IPS-18c (cell line): ENCODE measurements around the gene SV2C.

ENCODE experiments used
- H3K4me3 ChIP-seq: 2 replicates; pipeline ENCODE4 v1.7.0; 2013; ENCODE audit warnings: low read depth, mild to moderate bottlenecking, low read length, moderate library complexity; ENCODE audit not compliant: insufficient read depth
- H3K9me3 ChIP-seq: one replicate; pipeline ENCODE4 v1.6.1; 2013; ENCODE audit warnings: mild to moderate bottlenecking, low read length, moderate library complexity; ENCODE audit not compliant: control insufficient read depth, insufficient read depth

The SV2C gene

DNA sequence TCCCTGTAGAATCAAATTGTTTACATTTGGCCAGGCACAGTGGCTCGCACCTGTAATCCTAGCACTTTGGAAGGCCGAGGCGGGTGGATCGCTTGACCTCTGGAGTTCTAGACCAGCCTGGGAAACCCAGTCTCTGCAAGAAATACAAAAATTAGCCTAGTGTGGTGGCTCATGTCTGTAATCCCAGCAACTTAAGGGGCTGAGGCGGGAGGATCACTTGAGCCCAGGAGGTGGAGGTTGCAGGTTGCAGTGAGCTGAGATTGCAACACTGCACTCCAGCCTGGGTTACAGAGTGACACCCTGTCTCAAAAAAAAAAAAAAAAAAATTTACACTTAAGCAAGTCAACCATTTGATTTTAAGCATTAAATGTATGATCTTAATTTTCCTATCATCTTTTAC lies 302.4 kb downstream of the SV2C start:
- no peaks in the 10 kb centered on the region for H3K9me3 ChIP-seq
- H3K4me3 ChIP-seq, result no peak overlapping the region

DNA sequence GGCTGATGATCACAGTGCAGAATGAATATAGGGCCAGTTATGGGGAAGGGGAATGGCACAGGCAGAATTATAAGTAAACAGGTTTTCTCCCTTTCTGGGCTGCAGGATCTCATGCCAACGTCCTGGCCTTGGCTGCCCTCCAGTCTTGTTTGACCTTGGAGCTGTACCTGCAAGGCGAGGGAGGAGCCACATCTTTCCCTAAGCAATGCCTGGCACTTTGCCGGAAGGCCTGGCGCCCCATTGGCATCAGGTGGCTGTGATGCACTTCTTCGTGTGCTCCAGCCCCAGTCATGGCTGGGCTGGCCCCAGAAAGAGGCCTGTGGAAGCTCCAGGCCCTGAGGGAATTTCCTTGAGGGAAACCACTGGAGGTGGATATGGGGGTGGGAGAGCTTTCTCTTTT lies 303.2 kb downstream of the SV2C start:
- H3K9me3 ChIP-seq, result no peaks in the 10 kb centered on the region
- H3K4me3 ChIP-seq, result no peak overlapping the region

DNA sequence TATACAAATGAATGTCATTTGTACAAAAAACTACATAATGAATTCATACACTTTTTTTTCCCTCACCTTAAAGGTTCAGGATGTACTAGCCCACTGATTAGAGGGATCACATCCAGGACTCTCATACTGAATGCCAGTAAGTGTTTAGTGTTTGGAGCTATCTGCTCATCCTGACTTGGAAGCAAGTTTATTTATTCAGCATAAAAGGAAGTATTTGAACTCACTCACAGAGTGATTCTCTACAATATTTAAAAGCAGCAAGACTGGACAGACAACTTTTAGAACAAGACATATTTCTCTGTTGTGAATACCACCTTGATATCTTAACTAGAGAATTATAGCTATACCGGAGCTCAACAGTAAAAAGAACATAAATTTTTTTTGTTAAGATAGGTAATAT lies 305.1 kb downstream of the SV2C start:
- Histone ChIP-seq H3K4me3 (no peak overlapping the region), H3K9me3 (no peaks in the 10 kb centered on the region)

DNA sequence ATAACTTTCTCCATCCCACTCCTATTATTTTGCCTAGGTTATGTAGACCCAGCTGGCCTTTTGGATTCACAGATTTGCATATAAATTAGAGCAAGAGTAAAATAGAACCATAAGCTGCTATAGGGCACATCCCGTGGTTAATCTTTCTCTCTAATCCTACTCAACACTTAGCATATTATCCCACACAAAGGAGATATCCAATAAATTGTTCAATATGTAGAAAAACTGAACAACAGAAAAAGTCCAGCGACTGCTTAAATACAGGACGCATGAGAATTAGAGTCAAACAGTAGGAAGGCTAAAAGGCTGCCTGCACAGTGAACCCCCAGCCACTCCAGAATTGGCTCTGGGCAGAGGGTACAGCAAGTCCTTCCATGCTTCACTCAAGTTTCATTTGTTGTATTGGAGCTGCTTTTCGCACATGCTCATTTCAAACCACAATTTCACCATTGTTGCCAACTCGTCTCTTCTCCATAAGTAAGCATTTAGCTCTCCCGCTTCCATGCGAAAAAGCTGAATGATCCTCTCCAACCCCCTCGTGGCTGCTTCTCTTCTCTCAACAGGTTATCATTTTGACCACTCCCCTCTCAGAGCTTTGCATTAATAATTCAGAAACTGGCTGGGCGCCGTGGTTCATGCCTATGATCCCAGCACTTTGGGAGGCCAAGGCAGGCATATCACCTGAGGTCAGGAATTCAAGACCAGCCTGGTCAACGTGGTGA lies 305.8 kb downstream of the SV2C start:
- Histone ChIP-seq H3K9me3 (no peaks in the 10 kb centered on the region), H3K4me3 (no peak overlapping the region)

DNA sequence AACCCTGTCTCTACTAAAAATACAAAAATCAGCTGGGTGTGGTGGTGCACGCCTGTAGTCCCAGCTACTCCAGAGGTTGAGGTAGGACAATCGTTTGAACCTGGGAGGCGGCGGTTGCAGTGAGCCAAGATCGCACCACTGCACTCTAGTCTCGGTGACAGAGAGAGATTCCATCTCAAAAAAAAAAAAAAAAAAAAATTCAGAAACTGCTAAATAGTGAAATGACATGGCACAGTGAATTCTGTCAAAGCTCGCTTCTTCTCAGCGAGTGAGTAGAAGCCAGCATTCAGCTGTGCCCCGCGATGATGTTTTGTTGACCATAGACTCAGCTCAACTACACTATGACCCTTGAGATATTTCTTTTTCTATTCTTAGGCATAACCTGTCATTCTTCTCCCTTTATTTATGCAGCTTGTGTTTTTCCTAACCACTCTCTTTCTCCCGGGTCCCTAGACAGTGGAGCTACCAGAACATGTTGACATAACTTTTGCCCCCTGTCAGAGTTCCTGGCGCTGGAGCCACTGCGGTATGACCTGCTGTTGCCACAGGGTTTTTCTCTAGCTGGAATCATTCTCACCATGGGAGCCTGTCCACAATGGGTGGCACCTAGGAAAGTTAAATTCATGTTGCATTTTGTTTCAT lies 306.5 kb downstream of the SV2C start:
- no peak overlapping the region for H3K4me3 ChIP-seq
- no peaks in the 10 kb centered on the region for H3K9me3 ChIP-seq

DNA sequence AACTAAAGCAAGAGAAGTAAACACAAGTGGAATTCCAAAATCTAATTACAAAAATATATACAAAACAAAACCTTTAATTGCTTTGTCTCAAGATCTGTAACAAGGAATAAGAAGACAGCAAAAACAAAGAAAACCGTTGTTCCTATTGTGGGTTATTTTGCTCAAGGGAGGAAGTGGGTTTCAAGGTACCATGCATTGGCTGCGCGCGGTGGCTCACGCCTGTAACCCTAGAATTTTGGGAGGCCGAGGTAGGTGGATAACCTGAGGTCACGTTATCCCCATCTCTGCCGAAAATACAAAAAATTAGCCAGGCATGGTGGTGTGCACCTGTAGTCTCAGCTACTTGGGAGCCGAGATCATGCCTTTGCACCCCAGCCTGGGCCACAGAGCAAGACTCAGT lies 307.8 kb downstream of the SV2C start:
- H3K9me3 ChIP-seq, result no peaks in the 10 kb centered on the region
- no peak overlapping the region for H3K4me3 ChIP-seq

DNA sequence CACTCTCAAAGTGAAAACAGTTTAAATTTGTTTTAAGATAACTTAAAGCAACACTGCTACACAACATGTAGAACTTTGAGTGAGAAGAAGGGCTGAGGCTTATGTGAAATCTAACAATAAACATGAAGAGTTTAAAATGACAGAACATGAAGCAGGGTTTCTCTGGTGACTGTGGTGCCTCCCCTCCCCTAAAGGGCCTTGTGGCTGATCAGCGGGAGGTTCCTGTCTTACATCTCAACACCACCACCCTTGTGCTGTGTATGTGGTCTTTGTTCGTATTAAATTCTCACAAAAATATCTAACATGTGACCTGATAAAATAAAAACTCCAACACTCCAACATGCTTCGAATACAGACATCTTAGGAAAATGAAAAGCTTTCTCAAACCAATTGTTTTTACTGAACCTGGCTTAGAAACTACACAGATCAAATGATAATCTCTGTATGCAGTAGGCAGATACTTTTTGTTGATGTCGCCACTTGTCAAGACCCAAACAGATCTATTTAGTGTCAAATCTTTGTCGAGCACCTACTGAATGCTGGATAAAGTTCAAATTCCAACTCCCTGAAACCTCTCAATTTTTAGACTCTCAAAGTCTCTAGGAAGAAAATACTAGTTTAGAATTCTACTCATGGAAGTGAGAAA lies 310.0 kb downstream of the SV2C start:
- H3K9me3 ChIP-seq, result no peaks in the 10 kb centered on the region
- no peak overlapping the region for H3K4me3 ChIP-seq

DNA sequence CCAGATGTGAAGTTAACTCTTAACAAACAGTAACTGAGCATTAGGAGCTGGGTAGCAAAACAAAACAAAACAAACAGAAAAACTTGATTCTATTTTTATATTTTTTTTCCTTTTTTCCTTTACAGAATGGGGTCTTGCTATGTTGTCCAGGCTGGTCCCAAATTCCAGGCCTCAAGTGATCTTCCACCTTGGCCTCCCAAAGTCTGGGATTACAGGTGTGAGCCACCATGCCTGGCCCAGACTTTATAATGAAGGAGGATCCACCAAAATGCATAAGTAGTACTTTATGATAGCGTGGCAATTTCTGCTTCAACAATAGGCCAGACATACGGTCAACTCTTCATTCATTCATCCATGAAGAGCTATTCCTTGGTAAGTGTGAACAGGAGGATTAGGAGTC lies 314.0 kb downstream of the SV2C start:
- H3K4me3 ChIP-seq, result no peak overlapping the region
- no peaks in the 10 kb centered on the region for H3K9me3 ChIP-seq

DNA sequence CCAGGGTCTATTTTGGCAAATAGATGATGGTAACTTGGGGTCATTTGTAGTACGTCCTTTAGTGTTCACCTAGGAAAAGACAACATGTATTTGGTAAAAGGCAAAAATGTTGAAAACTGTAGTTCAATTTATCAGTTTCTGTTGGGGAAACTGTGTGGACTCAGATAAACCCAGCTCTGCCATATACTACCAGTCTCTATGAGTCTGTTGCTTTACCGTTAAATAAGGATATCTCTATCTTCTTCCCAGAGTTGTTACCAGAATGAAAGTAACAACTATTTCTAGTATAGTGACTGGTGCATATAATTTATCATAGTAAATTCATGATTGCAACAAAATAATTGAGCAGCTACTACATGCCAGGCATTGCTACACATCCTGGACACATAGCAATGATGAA lies 316.1 kb downstream of the SV2C start:
- H3K9me3 ChIP-seq, result no peaks in the 10 kb centered on the region
- H3K4me3 ChIP-seq, result no peak overlapping the region

DNA sequence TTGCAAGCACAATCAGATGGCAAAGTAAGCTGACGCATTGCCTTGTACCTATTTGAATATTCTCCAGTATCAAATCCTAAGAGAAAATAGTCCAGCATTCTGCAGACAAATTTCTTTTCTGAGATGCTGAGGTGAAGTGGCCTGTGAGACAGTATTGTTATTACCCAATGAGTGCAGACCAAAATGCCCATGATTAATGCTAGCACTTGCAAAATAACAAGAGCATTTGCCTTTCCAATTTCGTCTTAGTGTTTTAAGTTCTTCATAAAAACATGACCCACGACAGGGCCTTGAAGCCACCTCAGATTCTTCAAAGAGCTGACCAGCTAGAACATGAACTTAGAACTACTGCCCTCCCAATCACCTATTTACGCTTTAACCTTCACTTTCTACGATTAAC lies 317.3 kb downstream of the SV2C start:
- Histone ChIP-seq H3K4me3 (no peak overlapping the region), H3K9me3 (no peaks in the 10 kb centered on the region)

DNA sequence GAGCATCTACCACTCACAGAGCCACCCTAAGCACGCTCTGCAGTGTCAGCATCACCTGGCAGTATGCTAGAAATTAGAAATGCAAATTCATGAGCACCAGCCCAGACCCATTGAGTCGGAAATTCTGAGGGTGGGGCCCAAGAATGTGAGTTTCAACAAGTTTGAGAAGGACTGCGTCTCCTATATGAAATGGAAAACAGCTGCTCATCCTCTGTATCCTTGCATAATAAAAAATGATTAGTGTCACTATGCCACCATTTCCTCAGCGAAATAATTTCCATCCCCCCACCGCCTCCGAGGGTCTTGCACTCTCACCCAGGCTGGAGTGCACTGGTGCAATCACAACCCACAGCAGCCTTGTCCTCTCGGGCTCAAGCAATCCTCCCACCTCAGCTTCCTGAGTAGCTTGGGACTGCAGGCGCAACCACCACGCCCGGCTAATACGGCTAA lies 318.6 kb downstream of the SV2C start:
- H3K9me3 ChIP-seq, result no peaks in the 10 kb centered on the region
- H3K4me3 ChIP-seq, result peak overlapping the region; percentile 87; the same call in 1 of the 2 replicates

DNA sequence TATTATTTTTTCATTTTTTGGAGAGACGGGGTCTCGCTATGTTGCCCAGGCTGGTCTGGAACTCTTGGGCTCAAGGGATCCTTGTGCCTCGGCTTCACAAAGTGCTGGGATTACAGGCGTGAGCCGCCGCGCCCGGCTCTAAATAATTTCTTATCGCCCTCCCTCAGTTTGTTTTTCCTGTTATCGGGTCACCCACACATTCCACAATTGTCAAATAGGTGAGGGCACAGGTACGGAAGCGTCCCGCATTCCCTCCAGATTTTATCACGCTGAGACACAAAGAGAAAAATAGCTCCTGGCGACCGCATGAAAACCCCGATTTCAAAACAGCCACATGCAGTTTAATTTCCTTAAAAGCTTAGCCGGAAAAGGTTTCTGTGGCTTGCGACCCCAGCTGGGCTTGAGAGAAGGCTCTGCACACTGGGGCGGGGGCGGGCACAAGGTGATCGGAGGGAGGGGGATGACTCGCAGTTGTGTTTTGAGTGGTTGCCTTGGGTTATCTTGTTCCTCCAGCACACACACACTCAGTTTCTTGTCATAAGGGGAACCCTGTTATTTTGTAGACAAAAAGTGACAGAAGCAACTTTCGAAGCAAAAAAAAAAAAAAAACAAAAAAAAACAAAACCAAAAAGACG lies 319.2 kb downstream of the SV2C start:
- peak overlapping the region; percentile 87 for H3K4me3 ChIP-seq
- H3K9me3 ChIP-seq, result no peaks in the 10 kb centered on the region

DNA sequence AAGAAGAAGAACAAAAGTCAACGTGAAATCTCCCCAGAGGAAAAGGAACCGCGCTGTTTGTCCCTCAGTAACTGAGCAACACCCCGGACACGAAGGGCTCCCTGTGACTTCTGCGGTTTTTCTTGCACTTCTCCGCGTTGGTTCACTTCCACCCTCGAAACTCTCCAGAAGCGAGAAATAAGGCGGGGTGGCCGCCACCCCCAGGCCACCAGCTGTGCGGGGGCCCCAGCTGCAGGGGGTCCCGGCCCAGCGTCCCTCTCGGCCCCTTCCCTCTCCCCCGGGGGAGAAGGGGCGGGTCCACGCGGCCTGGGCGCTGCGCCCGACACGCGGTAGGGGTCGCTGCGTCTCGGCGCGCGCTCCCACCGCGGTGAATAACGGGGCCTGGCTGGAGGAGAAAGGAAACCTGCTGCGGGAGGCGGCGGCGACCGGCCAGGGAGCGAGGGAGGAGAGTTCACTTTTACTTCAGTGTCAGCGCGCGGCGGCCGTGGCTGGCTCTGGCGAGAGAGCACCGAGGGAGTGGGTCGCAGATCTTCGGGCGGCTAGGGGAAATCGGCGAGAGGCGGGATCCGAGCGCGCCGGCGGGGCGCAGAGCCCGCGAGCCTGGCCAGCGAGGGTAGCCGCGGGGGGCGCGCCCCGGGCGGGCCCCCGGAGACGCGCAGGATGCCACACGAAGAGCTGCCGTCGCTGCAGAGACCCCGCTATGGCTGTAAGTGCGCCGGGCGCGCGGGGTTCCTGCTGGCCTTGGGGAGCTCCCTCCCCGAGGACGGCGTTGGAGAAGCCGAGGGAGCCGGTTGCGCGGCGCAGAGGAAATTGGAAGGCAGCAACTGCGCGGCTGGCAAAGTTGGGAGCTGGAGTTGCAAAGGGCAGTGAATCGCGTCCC lies 319.9 kb downstream of the SV2C start, which contains the start of gene IQGAP2:
IQGAP2 (plus strand) TSS at position 400 of the 880 bp plus-strand sequence; CDS start at position 661, 261 bp downstream.
- H3K9me3 ChIP-seq, result no peaks in the 10 kb centered on the region
- peak within 1 kb of the TSS; percentile 87 for H3K4me3 ChIP-seq
